Psoas muscle (tissue), 8 donors: ENCODE results near the gene EIF4E2. TPM values are rescaled to one million over a fixed set of nuclear protein-coding genes. Genes with fewer than 3 reads are reported as not detected.

Experiments used
- ATAC-seq, 4 donors: fragments of 200-7000 bp; cut with Tn5 transposase; one replicate each; pipeline ENCODE4 v1.9.1; 2020; ENCODE audit warnings: moderate library complexity in 3 of 4, mild to moderate bottlenecking in 2 of 4
- DNase-seq, 2 donors: peaks; one replicate each; pipeline ENCODE4 v3.0.0-alpha.2; 2020
- H3K27ac ChIP-seq: fragments of 200-600 bp; one replicate; pipeline ENCODE4 v1.8.0; 2022
- H3K27me3 ChIP-seq, 3 donors: fragments of 200-600 bp in 1 of 3; one replicate each; pipeline versions ENCODE4 v1.6.1 to v1.8.0; 2013 to 2022; ENCODE audit warnings: low read length in 2 of 3, mild to moderate bottlenecking in 2 of 3, moderate library complexity in 1 of 3; ENCODE audit not compliant: insufficient read depth in 3 of 3
- H3K36me3 ChIP-seq, 2 donors: fragments of 200-600 bp in 1 of 2; one replicate each; pipeline versions ENCODE4 v1.6.1 to v1.8.0; 2013 to 2022; ENCODE audit warnings: low read depth in 1 of 2, mild to moderate bottlenecking in 1 of 2, moderate library complexity in 1 of 2; ENCODE audit not compliant: insufficient read depth in 1 of 2
- H3K4me1 ChIP-seq: fragments of 200-600 bp; one replicate; pipeline ENCODE4 v1.8.0; 2022
- H3K4me3 ChIP-seq: fragments of 200-600 bp; one replicate; pipeline ENCODE4 v1.8.0; 2022; ENCODE audit warnings: mild to moderate bottlenecking
- H3K9me3 ChIP-seq: fragments of 200-600 bp; one replicate; pipeline ENCODE4 v1.8.0; 2022
- CTCF ChIP-seq: fragments of 200-600 bp; IDR thresholded peaks from one replicate; pipeline ENCODE4 v1.8.0; 2022; ENCODE audit warnings: antibody characterized with exemption
- WGBS, 3 donors: extraction: QIAGEN DNeasy Blood & Tissue Kit; methylation state at CpG; one replicate each; pipeline versions ENCODE4 v1.1.6 to v1.1.7; 2013; 5-methylcytosine and 5-hydroxymethylcytosine counted together
- intact Hi-C, 2 donors: fragments of 100-400 bp; cut with DNase I; formaldehyde crosslinking; loops; one replicate each; pipeline versions ENCODE4 v1.11.0 to v1.14.2; 2022
- polyA plus RNA-seq, 3 donors: library from polyadenylated mRNA; stranded (reverse); fragments of 200-250 nt; gene quantifications; one replicate each; pipeline ENCODE4 v1.2.3, GENCODE V29; 2013
- total RNA-seq, 4 donors: library from RNA; stranded (reverse); fragmentation: NEBNext Ultra II Directional in 2 of 4; extraction: Animal tissue kit (Norgen Biotek cat#: 25700) in 2 of 4; gene quantifications; one replicate each; pipeline versions ENCODE4 v1.2.1 to v1.2.4, GENCODE V29; 2021 to 2023
- donor health status: healthy with polysubstance abuse.
- donor health status: DM: no; HTN: no; CAD: no; lungs with moderate emphysema.
- donor health status: Bipolar disorder and iron deficiency.
- donor health status: healthy.
- donor health status: DM: yes; HTN: yes; CAD: no.
- donor health status: DM: no; HTN: no; CAD: no.
- donor health status: DM: no; HTN: no; CAD: no.
- donor health status: DM: yes; HTN: yes; CAD: no.

The EIF4E2 gene
- total and polyA plus RNA-seq, 7 donors = 39.6 to 136 (median 77.3) TPM

- ATAC-seq (no peak), DNase-seq (no peak)
- 58 to 77% (median 69%) methylated on average over 3 of the region's 3 CpGs for WGBS, 3 donors
- TF ChIP-seq CTCF = no peak
- Histone ChIP-seq H3K36me3 (no peaks in the 10 kb centered on the region), H3K4me1 (peaks cover 5% of the 10 kb centered on the region), H3K9me3 (no peaks in the 10 kb centered on the region), H3K27me3 (no peaks in the 10 kb centered on the region), H3K4me3 (no peak overlapping the region), H3K27ac (no peak overlapping the region)
- intact Hi-C loops = loop anchor here in 1 of 2 donors (10.0 kb wide), 1 partner anchor 452 kb away; no protein-coding TSS in a partner anchor
Measured at GRCh38 chr2:232603283-232603682, 52.8 kb downstream of the EIF4E2 start.

- no peak for TF ChIP-seq CTCF
- Histone ChIP-seq H3K4me1 (peaks cover 4% of the 10 kb centered on the region), H3K4me3 (no peak overlapping the region), H3K36me3 (no peaks in the 10 kb centered on the region), H3K9me3 (no peaks in the 10 kb centered on the region), H3K27me3 (no peaks in the 10 kb centered on the region), H3K27ac (no peak overlapping the region)
- 91 to 95% (median 94%) methylated on average over 10 of the region's 10 CpGs for WGBS, 3 donors
- ATAC-seq = no peak
- no peak for DNase-seq
- intact Hi-C loops = loop anchor here in 1 of 2 donors (10.0 kb wide), 1 partner anchor 450 kb away; no protein-coding TSS in a partner anchor
Measured at GRCh38 chr2:232604535-232604934, 54.0 kb downstream of the EIF4E2 start.

- H3K4me1 ChIP-seq = no peaks in the 10 kb centered on the region
- H3K9me3 ChIP-seq = no peaks in the 10 kb centered on the region
- ATAC-seq (no peak), DNase-seq (no peak)
- TF ChIP-seq CTCF = no peak
- intact Hi-C loops = loop anchor here (2.0 to 10.0 kb wide), 5 partner anchors 60 to 645 kb away; partner anchors contain the start of gene ATG16L1 (in 1 of the 2)
- 90 to 91% (median 91%) methylated on average over 17 of the region's 17 CpGs for WGBS, 3 donors
- H3K36me3 ChIP-seq = no peaks in the 10 kb centered on the region
- H3K27ac ChIP-seq = no peak overlapping the region
- no peak overlapping the region for H3K4me3 ChIP-seq
- no peaks in the 10 kb centered on the region for H3K27me3 ChIP-seq
Measured at GRCh38 chr2:232607011-232607410, 56.5 kb downstream of the EIF4E2 start.

GRCh38 chr2:232609607-232610006, 59.1 kb downstream of the EIF4E2 start:
- Histone ChIP-seq H3K36me3 (no peaks in the 10 kb centered on the region), H3K27me3 (no peaks in the 10 kb centered on the region), H3K9me3 (no peaks in the 10 kb centered on the region), H3K27ac (no peak overlapping the region), H3K4me3 (no peak overlapping the region), H3K4me1 (no peaks in the 10 kb centered on the region)
- intact Hi-C loops = loop anchor here (5.0 to 10.0 kb wide), 5 partner anchors 58 to 643 kb away; partner anchors contain the start of gene ATG16L1 (in 1 of the 2)
- WGBS, 3 donors = 82 to 86% (median 85%) methylated on average over 8 of the region's 8 CpGs
- TF ChIP-seq CTCF = no peak
- no peak for ATAC-seq
- no peak for DNase-seq

- ATAC-seq (no peak), DNase-seq (no peak)
- no peak overlapping the region for H3K4me3 ChIP-seq
- H3K4me1 ChIP-seq = no peaks in the 10 kb centered on the region
- H3K9me3 ChIP-seq = no peaks in the 10 kb centered on the region
- no peak overlapping the region for H3K27ac ChIP-seq
- no peak for TF ChIP-seq CTCF
- 83 to 91% (median 86%) methylated on average over 3 of the region's 3 CpGs for WGBS, 3 donors
- intact Hi-C loops = loop anchor here in 1 of 2 donors (5.0 kb wide), 1 partner anchor 437 kb away; no protein-coding TSS in a partner anchor
- H3K27me3 ChIP-seq = no peaks in the 10 kb centered on the region
- H3K36me3 ChIP-seq = no peaks in the 10 kb centered on the region
Measured at GRCh38 chr2:232610081-232610480, 59.6 kb downstream of the EIF4E2 start.
